Measurements from ENCODE around the gene SYNDIG1. TPM values are rescaled to one million over a fixed set of nuclear protein-coding genes. Genes with fewer than 3 reads are reported as not detected.
A peak's percentile ranks its signal among the peaks of the same experiment; 100 is the strongest.

The SYNDIG1 gene
- 13.7 TPM for total RNA-seq

GRCh38 chr20:24469116-24469893 is at the start of gene SYNDIG1:
TSS of gene SYNDIG1 (plus strand) at chr20:24469629. CDS start at chr20:24543098, 73,469 bp downstream.
- Histone ChIP-seq H3K4me1 (peaks cover 0 to 10% of the 10 kb centered on the region in 2 donors), H3K27ac (peak within 1 kb of the TSS; percentile 80 to 82), H3K27me3 (no peaks in the 10 kb centered on the region), H3K36me3 (no peaks in the 10 kb centered on the region), H3K9me3 (no peaks in the 10 kb centered on the region), H3K4me3 (peak within 1 kb of the TSS; percentile 71 to 84)
- TF ChIP-seq CTCF (IDR thresholded peaks at IDR 0.05) = no peak
- intact Hi-C loops (cut with DNase I) = loop anchor here (2.0 to 10.0 kb wide), 3 partner anchors 87 to 1115 kb away; partner anchors contain the start of genes ACSS1 and NXT1
- DNase-seq (ENCODE audit: low spot score in 2 of 2) = peak in 1 of 2 donors; percentile 70

GRCh38 chr20:24419786-24420185 is 49.6 kb upstream of the SYNDIG1 start:
- Histone ChIP-seq H3K36me3 (no peaks in the 10 kb centered on the region), H3K27ac (peak overlapping the region in 1 of 2 donors; percentile 21), H3K4me3 (no peak overlapping the region), H3K27me3 (no peaks in the 10 kb centered on the region), H3K9me3 (no peaks in the 10 kb centered on the region), H3K4me1 (peaks cover 0 to 9% of the 10 kb centered on the region in 2 donors)
- intact Hi-C loops (cut with DNase I) = no loop called here
- no peak for DNase-seq (ENCODE audit: low spot score in 2 of 2)
- no peak for TF ChIP-seq CTCF (IDR thresholded peaks at IDR 0.05)

GRCh38 chr20:24420567-24420966 is 48.9 kb upstream of the SYNDIG1 start:
- Histone ChIP-seq H3K4me3 (no peak overlapping the region), H3K36me3 (no peaks in the 10 kb centered on the region), H3K9me3 (no peaks in the 10 kb centered on the region), H3K27me3 (no peaks in the 10 kb centered on the region), H3K4me1 (peaks cover 0 to 9% of the 10 kb centered on the region in 2 donors), H3K27ac (no peak overlapping the region)
- no peak for DNase-seq (ENCODE audit: low spot score in 2 of 2)
- intact Hi-C loops (cut with DNase I) = no loop called here
- no peak for TF ChIP-seq CTCF (IDR thresholded peaks at IDR 0.05)

GRCh38 chr20:24421071-24421470 is 48.4 kb upstream of the SYNDIG1 start:
- intact Hi-C loops (cut with DNase I) = no loop called here
- Histone ChIP-seq H3K36me3 (no peaks in the 10 kb centered on the region), H3K4me3 (no peak overlapping the region), H3K9me3 (no peaks in the 10 kb centered on the region), H3K4me1 (peaks cover 0 to 9% of the 10 kb centered on the region in 2 donors), H3K27me3 (no peaks in the 10 kb centered on the region), H3K27ac (no peak overlapping the region)
- no peak for TF ChIP-seq CTCF (IDR thresholded peaks at IDR 0.05)
- no peak for DNase-seq (ENCODE audit: low spot score in 2 of 2)

GRCh38 chr20:24422091-24422760 is 47.2 kb upstream of the SYNDIG1 start:
- intact Hi-C loops (cut with DNase I) = no loop called here
- DNase-seq (ENCODE audit: low spot score in 2 of 2) = no peak
- H3K27me3 ChIP-seq = no peaks in the 10 kb centered on the region
- H3K27ac ChIP-seq = no peak overlapping the region
- H3K4me3 ChIP-seq = no peak overlapping the region
- no peak for TF ChIP-seq CTCF (IDR thresholded peaks at IDR 0.05)
- peaks cover 0 to 1% of the 10 kb centered on the region in 2 donors for H3K9me3 ChIP-seq
- no peaks in the 10 kb centered on the region for H3K36me3 ChIP-seq
- peaks cover 0 to 9% of the 10 kb centered on the region in 2 donors for H3K4me1 ChIP-seq

All from ascending aorta (tissue), 2 donors.